GM18511 (cell line): Measurements from ENCODE around the gene RNF144B.
"Not testable (repeated sequence)": the region's sequence is repeated elsewhere in the genome, so short reads cannot be mapped to it uniquely, and the experiment has no call there.

Experiments
- ATAC-seq: cut with Tn5 transposase; IDR thresholded peaks from one replicate; pipeline ENCODE4 v1.9.1; 2021; ENCODE audit warnings: mild to moderate bottlenecking, moderate library complexity; ENCODE audit not compliant: unreplicated experiment

Gene RNF144B

DNA sequence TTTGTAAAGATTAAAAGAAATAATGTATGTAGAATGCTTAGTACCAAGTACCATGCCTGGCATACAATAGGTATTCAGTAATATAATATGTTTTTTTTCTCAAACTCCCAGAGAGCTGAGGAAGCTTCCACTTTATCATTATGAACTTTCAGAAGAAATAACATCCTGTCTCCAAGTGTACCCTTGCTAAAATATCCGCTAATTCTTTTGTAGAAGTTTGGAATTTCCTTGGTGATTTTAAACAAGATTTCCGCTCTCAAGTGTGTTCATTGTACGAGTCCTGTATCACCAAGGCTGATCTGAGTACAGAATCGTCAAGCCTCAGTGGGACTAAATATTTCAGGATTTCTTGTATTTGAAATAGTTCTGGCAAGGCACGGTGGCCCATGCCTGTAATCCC is 16.1 kb upstream of the RNF144B start:
- ATAC-seq = no peak

DNA sequence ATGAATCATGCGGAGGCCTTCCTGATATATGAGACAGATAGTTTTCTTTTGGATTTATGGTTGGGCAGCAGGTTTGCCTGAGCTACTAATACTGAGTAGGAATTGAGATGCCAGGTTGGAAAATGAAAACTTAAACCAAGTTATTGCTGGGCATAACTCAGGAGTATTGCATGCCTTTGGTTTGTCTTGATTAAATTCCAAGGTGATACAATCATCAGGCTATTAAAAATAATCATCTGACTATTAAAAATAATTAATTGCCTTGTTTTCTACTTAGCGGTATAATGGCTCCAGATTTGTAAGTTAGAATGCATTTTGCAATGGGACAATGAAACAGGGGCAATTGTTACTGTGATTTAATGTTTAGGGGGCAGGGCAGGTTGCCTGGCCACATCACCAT is 15.5 kb upstream of the RNF144B start:
- ATAC-seq = no peak

DNA sequence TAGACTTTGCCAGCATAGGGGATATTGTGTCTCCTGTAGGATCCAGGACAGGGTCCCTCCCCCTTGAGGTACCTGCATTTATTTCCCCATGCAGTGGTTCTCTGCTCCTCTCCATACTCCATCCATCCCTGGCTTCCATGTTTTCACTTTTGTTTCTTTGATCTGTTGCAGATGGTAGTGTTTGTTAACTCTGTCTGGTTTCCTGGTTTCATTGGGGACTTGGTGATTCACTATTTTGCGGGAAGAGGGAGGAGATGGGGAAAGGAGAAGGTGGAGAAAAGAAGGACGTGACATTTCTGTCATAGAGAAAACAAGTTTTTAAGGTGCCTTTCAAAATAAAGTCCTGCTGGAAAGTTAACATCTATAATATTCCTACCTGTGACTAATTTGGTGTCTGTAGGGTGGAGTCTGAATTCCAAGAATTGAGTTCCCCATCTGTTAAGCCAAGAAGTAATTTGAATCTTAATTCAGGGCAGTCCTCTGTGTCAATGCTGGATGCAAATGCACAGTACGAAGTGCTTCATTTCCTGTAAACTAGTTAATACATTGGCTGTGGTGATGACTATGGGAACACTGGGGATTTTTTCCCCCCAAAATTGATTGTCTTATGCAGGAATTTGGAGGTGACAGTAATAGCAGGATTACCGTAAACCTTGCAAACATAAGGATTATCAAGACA is 6.9 kb upstream of the RNF144B start:
- ATAC-seq = no peak

DNA sequence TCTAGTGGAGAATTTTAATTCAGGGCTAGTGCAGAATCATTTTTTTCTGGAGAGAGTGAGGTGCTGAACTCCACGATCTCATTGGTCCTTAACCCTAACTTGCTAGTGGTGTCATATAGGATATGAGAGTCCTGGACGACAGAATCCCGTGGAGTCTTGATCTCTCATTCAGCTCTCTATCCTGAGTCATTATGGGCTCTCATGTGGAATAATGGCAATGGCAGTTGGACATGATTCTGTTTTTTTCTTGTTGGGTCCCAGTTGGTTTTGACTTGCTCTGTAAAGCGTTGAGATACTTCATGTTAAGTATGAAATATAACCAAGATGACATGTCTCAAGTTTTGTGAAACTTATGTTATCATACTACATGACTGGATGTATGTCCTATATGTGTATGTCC is 6.3 kb upstream of the RNF144B start:
- no peak for ATAC-seq

DNA sequence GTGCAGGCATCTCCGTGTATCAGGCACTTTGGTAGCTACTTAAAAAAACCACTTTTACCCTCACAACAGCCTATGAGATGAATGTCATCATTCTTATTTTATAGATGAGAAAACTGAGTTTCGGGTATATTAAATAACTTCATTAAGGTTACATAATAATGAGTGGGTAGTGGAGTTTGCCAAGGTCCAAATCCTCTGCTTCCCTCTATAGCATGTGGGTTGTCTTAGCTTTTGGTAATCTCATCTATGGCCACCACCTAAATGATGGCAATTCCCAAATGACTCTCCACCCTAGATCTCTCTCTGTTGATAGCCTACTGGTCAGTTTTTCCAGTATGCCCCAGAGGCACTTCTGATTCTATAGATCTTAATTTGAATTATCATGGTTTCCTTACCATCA is 3.7 kb upstream of the RNF144B start:
- no peak for ATAC-seq

DNA sequence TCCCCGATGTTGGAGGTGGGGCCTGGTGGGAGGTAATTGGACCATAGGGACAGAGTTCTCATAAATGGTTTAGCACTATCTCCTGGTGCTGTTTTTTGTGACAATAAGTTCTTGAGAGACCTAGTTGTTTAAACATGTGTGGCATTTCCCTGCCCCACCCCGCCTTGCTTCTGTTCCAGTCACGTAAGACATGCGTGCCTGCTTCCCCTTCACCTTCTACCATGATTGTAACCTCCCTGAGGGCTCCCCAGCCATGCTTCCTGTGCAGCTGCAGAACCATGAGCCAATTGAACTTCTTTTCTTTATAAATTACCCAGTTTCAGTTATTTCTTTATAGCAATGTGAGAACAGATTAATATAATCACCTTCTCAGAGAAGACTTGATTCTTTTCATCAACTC is 2.5 kb upstream of the RNF144B start:
- no peak for ATAC-seq

DNA sequence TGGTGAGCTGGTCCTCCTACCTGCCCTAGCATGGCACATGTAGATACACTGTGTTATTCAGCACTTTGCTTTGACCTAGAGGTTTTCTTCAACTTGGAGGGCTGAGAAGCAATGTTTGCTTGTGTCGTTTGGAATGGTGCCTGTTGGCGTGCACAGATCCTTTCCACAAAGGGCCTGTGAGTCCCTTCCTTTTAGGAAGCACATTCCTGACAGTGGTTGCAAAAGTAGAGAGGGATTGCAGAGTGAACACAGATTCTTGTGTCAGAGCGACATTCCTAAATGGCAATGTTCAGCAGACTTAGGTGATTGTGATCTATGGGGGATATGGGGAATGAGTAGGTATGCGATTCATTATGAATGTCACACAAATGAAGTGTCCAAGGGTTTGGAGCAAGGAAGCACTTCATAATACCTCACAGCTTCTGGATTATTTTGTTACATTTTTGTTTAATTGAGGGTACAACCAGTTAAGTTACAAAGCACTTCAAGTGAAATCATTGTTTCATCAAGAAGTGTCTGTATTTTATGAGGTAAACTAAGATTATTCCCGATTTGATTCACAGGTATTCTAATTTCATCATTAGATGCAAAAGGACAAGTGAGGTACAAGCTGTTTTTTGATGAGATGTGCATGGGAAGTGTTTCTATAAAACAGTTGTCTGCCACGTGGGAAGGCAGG is 713 bp upstream of the RNF144B start:
- no peak for ATAC-seq

DNA sequence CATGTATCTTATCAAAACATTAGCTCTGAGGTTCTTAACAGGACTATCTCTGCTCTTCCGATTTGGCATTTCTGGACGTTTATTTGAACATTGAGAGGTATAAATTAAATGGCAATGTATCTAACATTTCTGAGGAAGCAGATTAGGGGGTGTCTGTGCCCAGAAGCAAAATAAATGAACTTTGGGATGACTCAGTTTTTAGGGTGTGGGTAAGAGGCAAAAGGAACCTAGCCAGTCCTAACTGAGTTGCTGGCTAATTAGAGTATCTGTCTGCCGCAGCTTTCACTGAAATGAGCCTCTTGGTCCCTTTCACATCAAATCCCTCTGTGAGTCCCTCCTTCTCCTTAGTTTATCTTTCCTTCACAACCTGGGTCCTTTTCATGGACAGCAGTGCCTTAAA is 1.1 kb downstream of the RNF144B start:
- no peak for ATAC-seq

DNA sequence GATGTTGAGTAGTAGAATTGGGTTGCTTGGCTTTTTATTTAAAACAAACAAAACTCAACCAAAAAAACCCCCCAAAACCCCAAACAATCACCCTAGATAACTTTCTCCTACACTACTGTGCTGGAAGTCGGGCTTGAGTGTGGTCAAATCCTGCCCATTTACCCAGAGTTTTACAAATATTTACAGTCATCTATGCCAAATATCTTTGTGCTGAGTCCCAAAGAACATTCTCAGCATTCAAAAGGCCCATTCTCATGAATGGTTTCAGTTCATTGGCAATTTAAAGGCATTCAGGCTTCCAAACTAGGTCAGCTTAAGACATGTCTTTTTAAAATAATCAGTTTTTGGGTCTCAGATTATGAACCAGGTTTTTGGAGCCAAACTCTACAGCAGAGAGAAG is 1.8 kb downstream of the RNF144B start:
- ATAC-seq = no peak

DNA sequence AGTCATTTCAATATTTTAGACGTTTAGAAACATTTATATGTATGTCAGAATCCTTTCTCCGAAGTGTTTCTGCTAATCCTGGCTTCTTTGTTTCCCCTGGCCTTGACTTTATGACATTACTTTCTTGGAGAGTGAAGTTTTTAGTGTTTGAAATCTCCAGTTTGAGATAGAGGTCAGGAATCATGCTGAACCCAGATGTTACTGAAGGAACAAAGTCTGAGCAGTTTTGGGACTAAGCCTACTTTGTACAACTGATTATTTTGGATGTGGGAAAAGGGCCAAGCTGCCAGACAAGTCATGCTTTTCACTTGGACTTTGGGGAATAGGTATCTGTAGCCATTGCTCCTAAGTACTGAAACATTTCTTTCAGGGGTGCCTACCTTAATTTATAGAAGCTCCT is 2.3 kb downstream of the RNF144B start:
- no peak for ATAC-seq

DNA sequence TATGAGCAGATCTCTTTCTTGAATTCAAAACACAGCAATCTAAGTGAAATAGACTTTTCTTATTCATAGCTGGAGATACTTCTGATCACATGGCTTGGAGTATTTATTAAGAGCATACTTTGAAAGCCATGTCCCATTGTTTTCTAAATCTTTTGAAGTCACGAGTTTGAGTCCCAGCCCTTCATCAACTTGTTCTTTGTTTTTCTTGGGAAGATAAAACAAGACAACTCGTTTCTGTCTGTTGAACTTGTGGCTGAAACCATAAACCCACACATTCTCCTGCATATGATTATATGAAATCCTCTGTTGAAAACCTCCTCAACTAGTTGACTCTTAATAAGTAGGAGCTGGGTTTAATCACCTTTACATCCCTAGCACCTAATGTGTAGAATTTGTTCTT is 3.3 kb downstream of the RNF144B start:
- no peak for ATAC-seq

DNA sequence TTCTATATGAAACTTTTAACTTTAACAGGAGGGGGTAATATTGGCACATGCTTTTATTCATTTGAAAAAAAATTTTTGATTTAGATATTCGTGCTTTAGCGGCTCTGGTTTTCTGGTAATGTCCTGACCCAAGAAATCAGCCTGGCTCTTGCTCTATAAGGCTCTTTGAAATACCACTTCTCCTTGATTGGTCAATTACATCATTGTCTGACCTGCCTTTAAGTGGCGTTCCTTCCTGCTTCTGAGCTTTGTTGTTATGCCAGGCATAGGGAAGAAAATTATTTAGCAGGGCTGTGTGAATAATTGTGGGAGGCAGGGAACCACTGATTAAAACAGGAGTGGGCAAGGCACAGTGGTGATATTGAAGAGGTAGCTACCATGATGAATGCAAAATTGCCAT is 3.9 kb downstream of the RNF144B start:
- no peak for ATAC-seq

DNA sequence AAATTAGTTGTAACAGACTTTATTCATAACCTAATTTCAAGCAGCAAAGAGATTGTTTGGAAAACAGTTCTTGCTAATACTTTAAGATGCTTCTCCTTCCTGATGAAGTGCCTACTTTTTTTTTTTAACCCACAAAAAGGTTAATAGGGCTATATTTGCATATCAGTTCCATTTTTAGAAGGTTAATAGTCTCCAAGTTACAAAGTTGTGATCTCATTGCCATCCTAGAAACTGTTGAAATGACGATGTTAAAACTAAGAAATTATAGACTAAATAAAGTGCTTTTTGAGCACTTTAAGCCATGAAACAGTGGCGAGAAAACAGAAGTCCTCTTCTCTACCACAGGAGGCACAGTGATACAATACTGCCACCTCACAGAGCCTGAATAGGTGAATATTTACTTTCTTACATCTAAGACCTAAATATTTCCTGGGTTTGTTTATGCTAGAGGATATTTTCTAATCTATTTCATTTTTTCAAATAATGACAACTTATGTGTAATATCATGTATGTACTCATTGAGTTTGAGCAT is 5.3 kb downstream of the RNF144B start:
- no peak for ATAC-seq

DNA sequence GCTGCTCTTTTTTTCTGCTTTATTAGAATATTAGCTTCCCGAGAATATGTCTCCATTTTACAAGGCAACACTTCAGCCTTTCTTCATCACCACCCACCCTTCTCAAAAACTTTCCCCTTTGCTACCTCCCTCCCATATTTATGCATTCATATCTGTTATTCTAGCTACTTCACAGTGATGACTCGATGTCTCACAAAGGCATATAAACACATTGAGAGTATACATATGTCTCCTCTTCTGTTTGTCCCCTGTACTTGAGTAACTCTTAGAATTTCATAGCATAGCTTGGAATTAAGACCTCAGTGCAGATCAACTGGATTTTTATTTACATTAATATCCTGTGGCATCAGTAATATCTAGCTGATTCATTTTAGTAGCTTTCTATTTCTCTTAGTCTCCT is 6.5 kb downstream of the RNF144B start:
- no peak for ATAC-seq

DNA sequence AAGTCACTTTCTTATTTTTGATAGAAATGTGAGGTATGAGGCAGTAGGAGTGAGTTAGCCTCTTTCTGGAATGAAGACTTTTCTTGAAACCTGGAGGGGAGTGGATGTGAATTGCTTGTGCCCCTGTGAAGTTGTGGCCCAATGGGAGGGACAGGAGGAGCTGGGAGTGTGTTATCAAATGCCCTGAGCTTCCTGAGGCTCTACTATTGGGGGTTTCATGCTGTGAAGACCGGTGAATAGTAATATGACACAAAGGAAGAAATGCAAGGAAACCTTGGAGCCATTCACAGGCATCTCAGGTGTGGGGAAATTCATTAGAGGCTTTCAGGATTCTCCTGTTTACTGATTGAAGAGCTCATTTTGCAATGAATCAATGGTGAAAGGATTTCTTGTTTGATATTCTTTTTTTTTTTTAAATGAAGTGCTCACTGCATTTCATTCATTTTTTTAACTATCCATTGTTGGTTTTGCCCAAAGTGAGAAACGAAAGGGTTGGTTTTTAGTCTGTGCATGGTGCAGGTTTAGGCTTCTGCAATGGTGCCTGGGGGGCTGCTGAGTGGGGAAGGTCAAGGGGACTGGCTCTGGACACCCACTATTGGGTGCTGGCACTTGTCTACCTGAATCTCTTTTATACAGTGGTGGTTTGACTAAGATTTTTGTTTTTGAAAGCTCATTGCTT is 8.2 kb downstream of the RNF144B start:
- ATAC-seq = no peak

DNA sequence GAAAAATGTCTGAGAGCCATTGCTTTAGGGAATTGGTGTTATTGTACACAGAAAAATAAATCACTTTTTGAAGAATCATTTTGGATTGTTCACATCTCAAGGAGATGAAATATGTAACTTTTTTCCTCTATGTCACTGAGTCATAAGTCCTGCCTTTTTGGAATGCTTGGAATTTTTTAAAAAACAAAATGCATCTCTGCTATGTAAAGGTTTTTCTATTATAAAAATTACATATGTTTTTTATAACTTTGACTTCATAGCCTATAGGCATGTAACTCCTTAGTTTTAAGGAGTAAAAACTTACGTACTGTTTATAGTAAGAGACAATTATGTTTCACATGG is 8.7 kb downstream of the RNF144B start:
- no peak for ATAC-seq

DNA sequence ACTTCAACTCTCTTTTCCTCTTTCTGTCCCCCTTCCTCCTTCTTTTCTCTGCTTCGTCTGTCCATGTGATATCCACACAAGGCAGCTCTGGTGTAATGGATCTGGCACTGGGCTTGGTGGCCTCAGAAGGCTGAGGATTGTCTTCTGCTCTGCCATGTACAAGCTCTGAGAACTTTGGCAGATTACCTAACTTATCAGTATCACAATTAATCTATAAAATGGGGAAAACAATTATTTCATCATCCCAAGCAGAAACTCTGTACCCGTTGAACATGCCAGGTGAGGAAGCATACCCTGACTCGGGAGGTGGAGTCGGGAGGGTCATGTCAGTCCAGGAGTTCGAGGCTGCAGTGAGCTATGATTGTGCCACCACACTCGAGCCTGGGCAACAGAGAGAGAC is 10.6 kb downstream of the RNF144B start:
- ATAC-seq = no peak

DNA sequence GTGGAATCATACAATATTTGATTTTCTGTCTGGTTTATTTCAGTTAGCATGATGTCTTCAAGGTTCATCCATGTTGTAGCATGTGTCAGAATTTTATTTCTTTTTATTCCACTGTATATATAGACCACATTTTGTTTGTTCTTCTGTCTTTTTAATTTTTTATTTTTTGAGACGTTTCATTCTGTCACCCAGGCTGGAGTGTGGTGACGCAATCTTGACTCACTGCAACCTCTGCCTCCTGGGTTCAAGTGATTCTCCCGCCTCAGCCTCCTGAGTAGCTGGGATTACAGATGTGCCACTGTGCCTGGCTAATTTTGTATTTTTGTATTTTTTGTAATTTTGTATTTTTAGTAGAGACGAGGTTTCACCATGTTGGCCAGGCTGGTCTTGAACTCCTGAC is 11.1 kb downstream of the RNF144B start:
- not testable (repeated sequence) for ATAC-seq

DNA sequence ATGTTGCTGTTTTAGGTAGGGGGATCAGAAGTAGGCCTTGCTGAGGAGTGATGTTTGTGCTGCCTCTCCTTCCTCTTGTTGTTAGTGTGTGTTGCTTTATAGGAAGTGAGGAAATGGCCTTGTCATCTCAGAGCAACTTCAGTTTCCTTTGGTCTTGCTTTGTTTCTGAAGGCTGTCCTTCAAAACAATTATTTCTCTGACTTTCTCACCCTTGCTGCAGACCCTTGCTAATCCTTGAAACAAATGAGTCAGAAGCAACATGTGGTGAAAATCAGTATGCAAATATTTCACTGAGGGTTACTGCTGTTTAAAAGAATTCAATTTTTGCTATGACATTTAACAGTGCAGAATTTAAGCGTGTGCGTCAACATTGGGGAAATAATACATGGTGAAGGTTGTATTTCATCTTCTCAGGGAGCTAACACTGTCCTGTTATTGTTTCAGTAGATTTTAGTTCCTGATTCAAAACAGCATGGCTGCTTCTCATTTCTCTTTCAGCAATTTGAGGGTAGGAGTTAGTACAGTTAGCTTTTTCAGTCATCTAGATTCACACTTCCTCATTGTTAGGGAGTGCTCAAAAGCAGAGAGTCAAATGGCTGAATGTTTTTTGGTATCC is 13.8 kb downstream of the RNF144B start:
- ATAC-seq = peak; percentile 93

DNA sequence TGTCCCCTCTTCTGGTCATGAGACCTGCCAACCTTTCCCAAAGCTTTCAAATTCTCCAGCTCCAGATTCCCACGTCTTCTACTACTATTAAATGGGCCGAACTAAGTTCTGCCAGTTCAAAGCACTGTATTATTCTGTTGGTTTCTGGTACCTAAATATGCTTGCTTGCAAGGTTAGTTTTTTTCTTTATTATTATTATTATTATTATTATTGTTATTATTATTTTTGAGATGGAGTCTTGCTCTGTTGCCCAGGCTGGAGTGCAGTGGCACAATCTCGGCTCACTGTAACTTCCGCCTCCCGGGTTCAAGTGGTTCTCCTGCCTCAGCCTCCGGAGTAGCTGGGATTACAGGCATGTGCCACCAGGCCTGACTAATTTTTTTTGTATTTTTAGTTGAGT is 17.8 kb downstream of the RNF144B start:
- not testable (repeated sequence) for ATAC-seq

DNA sequence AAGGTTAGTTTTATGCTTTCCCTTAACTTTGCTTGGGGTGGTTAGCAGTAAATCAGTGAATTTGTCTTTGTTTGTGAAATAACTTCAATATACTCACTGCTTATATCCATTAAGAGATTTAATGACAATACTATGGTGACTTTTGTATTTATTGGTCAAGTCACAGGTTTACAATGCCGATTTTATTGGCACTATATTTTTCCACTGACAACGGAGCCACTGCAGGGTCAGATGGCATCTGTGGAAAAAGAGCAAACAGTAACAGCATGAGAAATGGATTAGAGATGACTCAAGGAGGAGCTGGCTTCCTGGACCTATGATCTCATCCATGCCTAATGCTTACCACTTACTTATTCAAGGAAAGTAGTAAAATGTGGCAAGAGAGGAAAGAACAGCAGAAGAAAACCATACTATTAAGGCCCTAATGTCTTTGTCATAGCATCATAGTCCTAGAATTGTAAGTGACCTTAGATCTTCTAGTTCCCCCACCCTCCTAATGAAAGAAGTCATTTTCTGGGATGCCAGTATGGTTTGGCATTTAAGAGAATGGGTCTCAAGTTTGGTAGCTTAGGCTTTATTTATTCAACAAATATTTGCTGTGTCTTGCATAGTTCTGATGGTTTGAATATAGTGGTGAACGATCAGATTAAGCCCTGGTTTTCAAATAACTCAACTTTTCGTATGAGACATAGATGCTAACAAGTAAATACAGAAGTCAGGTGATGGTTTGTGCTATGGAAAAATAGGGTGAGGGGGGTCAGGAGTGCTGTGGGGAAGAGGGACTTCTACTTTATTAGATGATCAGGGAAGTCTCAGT is 18.5 kb downstream of the RNF144B start:
- no peak for ATAC-seq
